HCT116 (cell line): Measurements from ENCODE around the gene CDK2AP2. TPM values are rescaled to one million over a fixed set of nuclear protein-coding genes. Genes with fewer than 3 reads are reported as not detected.

Source experiments
- ATAC-seq: fragments of 200-7000 bp; cut with Tn5 transposase; 2 replicates; pipeline ENCODE4 v1.9.1; 2020; ENCODE audit warnings: mild to moderate bottlenecking, moderate library complexity
- BruUV-seq: library from RNA; stranded (reverse); fragments of 400-500 nt; replicated peaks from 2 replicates; lab custom pipeline; 2021; lab: Mats Ljungman, UMichigan
- CTCF ChIA-PET: fragments of 300-600 bp; sonication (Branson Sonifier 250); formaldehyde crosslinking; loops from one replicate; lab custom pipeline; 2021; ENCODE audit warnings: antibody characterized with exemption; lab: Charles Lee
- POLR2A ChIA-PET: fragments of 300-600, 350-600 bp; sonication (Branson Sonifier 250); formaldehyde crosslinking; loops from one replicate; lab custom pipeline; 2021; ENCODE audit warnings: antibody characterized with exemption; lab: Charles Lee
- RAD21 ChIA-PET, 2 experiments: fragments of 300-600 bp; sonication (Branson Sonifier 250); formaldehyde crosslinking; loops; one replicate each; lab custom pipeline; 2023; ENCODE audit warnings: low total read pairs in 2 of 2; ENCODE audit not compliant: uncharacterized antibody in 2 of 2, unreplicated experiment in 2 of 2, low non-redundant PET in 1 of 2; lab: Charles Lee
- DNase-seq: peaks from one replicate; pipeline ENCODE4 v3.0.0-alpha.2; 2010; ENCODE audit warnings: low read depth, low spot score
- H2AFZ ChIP-seq: fragments of 200-600 bp; shearing (Covaris generic), sonication (generic); 2 replicates; pipeline ENCODE4 v1.6.1; 2017; ENCODE audit warnings: low read depth, mixed run types, mixed read lengths, antibody characterized with exemption, low read length; ENCODE audit not compliant: poor library complexity, severe bottlenecking
- H3K27ac ChIP-seq: 2 replicates; pipeline ENCODE4 v1.5.1; 2012; ENCODE audit warnings: low read depth, low read length
- H3K27me3 ChIP-seq: fragments of 200-600 bp; sonication (generic); 2 replicates; pipeline ENCODE4 v1.6.1; 2016; ENCODE audit warnings: mixed run types, low read length, mixed read lengths; ENCODE audit not compliant: insufficient read depth
- H3K36me3 ChIP-seq, 2 experiments: fragments of 200-500 bp in 1 of 2; fragments of 200-600 bp in 1 of 2; sonication (Bioruptor generic) in 1 of 2; sonication (generic) in 1 of 2; 2 replicates each; pipeline versions ENCODE4 v1.5.1 to v1.6.1; 2014 to 2016; ENCODE audit warnings: low read length in 2 of 2, inconsistent platforms in 1 of 2, mixed read lengths in 1 of 2, mixed run types in 1 of 2; ENCODE audit not compliant: insufficient read depth in 2 of 2, control insufficient read depth in 1 of 2
- H3K4me1 ChIP-seq, 2 experiments: fragments of 200-600 bp in 1 of 2; sonication (generic) in 1 of 2; 2 replicates each; pipeline versions ENCODE4 v1.5.1 to v1.6.1; 2012 to 2017; ENCODE audit warnings: low read length in 2 of 2, inconsistent platforms in 1 of 2, mild to moderate bottlenecking in 1 of 2, mixed read lengths in 1 of 2, mixed run types in 1 of 2, moderate library complexity in 1 of 2; ENCODE audit not compliant: insufficient read depth in 2 of 2, control insufficient read depth in 1 of 2
- H3K4me2 ChIP-seq: fragments of 200-600 bp; sonication (generic); 2 replicates; pipeline ENCODE4 v1.6.1; 2017; ENCODE audit warnings: mixed run types, low read length, mixed read lengths
- H3K4me3 ChIP-seq, 2 experiments: fragments of 200-600 bp in 1 of 2; sonication (generic) in 1 of 2; replicated peaks in 1 of 2; 2 replicates each; pipeline ENCODE4 v1.5.1; 2011 to 2016; ENCODE audit warnings: low read length in 2 of 2, control low read depth in 1 of 2, low read depth in 1 of 2, mild to moderate bottlenecking in 1 of 2, mixed read lengths in 1 of 2, mixed run types in 1 of 2
- H3K79me2 ChIP-seq: fragments of 200-600 bp; sonication (generic); 2 replicates; pipeline ENCODE4 v1.6.1; 2017; ENCODE audit warnings: mild to moderate bottlenecking, mixed run types, low read length, moderate library complexity, mixed read lengths; ENCODE audit not compliant: insufficient read depth
- H3K9ac ChIP-seq: fragments of 200-600 bp; sonication (generic); 2 replicates; pipeline ENCODE4 v1.6.1; 2016; ENCODE audit warnings: low read length, mixed read lengths
- H3K9me2 ChIP-seq: fragments of 200-600 bp; sonication (generic), shearing (Covaris generic); 2 replicates; pipeline ENCODE4 v1.6.1; 2017; ENCODE audit warnings: mixed run types, mild to moderate bottlenecking, moderate library complexity; ENCODE audit not compliant: insufficient read depth
- H3K9me3 ChIP-seq, 2 experiments: fragments of 200-500 bp in 1 of 2; fragments of 200-600 bp in 1 of 2; sonication (Bioruptor generic) in 1 of 2; sonication (generic) in 1 of 2; 2 replicates each; pipeline ENCODE4 v1.6.1; 2014 to 2017; ENCODE audit warnings: low read length in 2 of 2, mixed read lengths in 2 of 2, inconsistent platforms in 1 of 2, low read depth in 1 of 2, mild to moderate bottlenecking in 1 of 2, mixed run types in 1 of 2, moderate library complexity in 1 of 2; ENCODE audit not compliant: control insufficient read depth in 1 of 2, insufficient read depth in 1 of 2
- H4K20me1 ChIP-seq: fragments of 200-600 bp; sonication (generic), shearing (Covaris generic); 2 replicates; pipeline ENCODE4 v1.6.1; 2017; ENCODE audit warnings: mixed run types, mild to moderate bottlenecking, moderate library complexity; ENCODE audit not compliant: insufficient read depth
- CEBPB ChIP-seq: IDR thresholded peaks from 2 replicates; pipeline ENCODE4 v1.6.1; 2012; ENCODE audit warnings: low read depth
- ELF1 ChIP-seq: IDR thresholded peaks from 2 replicates; pipeline ENCODE4 v1.6.1; 2012; ENCODE audit warnings: low read depth, borderline replicate concordance
- EZH2 ChIP-seq: fragments of 200-600 bp; sonication (generic); IDR thresholded peaks from 2 replicates; pipeline ENCODE4 v1.6.1; 2017; ENCODE audit warnings: antibody characterized with exemption, mixed run types
- EZH2phosphoT487 ChIP-seq: fragments of 200-600 bp; IDR thresholded peaks from 2 replicates; pipeline ENCODE4 v1.6.1; 2018; ENCODE audit warnings: antibody characterized with exemption, borderline replicate concordance
- FOSL1 ChIP-seq: IDR thresholded peaks from 2 replicates; pipeline ENCODE4 v1.6.1; 2012; ENCODE audit warnings: low read depth
- JUND ChIP-seq: IDR thresholded peaks from 2 replicates; pipeline ENCODE4 v1.6.1; 2012
- POLR2A ChIP-seq: IDR thresholded peaks from 2 replicates; pipeline ENCODE4 v1.7.0; 2011; ENCODE audit warnings: borderline replicate concordance; ENCODE audit not compliant: insufficient read depth, insufficient read length; ENCODE audit errors: extremely low read depth
- POLR2AphosphoS5 ChIP-seq: IDR thresholded peaks from 2 replicates; pipeline ENCODE4 v1.6.1; 2011; ENCODE audit warnings: mild to moderate bottlenecking, low read depth, low read length, moderate library complexity
- RAD21 ChIP-seq: IDR thresholded peaks from 2 replicates; pipeline ENCODE4 v1.6.1; 2012; ENCODE audit warnings: low read depth, mild to moderate bottlenecking
- SIN3A ChIP-seq: IDR thresholded peaks from 2 replicates; pipeline ENCODE4 v1.6.1; 2012; ENCODE audit warnings: low read depth
- SP1 ChIP-seq: IDR thresholded peaks from 2 replicates; pipeline ENCODE4 v1.6.1; 2012; ENCODE audit warnings: low read depth
- SRF ChIP-seq: IDR thresholded peaks from 2 replicates; pipeline ENCODE4 v1.6.1; 2012; ENCODE audit warnings: low read depth
- TCF7L2 ChIP-seq: IDR thresholded peaks from 2 replicates; pipeline ENCODE4 v1.7.0; 2011; ENCODE audit warnings: borderline replicate concordance, inconsistent platforms; ENCODE audit not compliant: insufficient read depth, insufficient read length; ENCODE audit errors: extremely low read depth
- ZNF274 ChIP-seq: fragments of 200-500 bp; sonication (Bioruptor generic); IDR thresholded peaks from 2 replicates; pipeline ENCODE4 v1.6.1; 2014; ENCODE audit warnings: mild to moderate bottlenecking, low read depth, low read length, inconsistent platforms
- intact Hi-C: fragments of 100-400 bp; cut with micrococcal nuclease; formaldehyde crosslinking; loops from 2 replicates; pipeline ENCODE4 v1.10.0; 2022
- total RNA-seq: library from RNA; stranded (reverse); gene quantifications from one replicate; pipeline ENCODE4 v1.2.1, GENCODE V29; 2021; ENCODE audit not compliant: unreplicated experiment
- TF ChIP-seq, protein P1 (sequence below): IDR thresholded peaks from 2 replicates; pipeline ENCODE4 v1.6.1; 2012; ENCODE audit warnings: low read depth
- TF ChIP-seq, protein P2 (sequence below): IDR thresholded peaks from 2 replicates; pipeline ENCODE4 v1.6.1; 2012
- TF ChIP-seq, protein P3 (sequence below), 3 experiments: fragments of 200-600 bp in 1 of 3; sonication (generic) in 1 of 3; IDR thresholded peaks in 2 of 3; conservative IDR thresholded peaks in 1 of 3; 2 replicates each; pipeline ENCODE4 v1.5.1; 2012 to 2017; ENCODE audit warnings: low read depth in 2 of 3, low read length in 2 of 3, antibody characterized with exemption in 1 of 3, borderline replicate concordance in 1 of 3, control low read depth in 1 of 3, mild to moderate bottlenecking in 1 of 3, mixed read lengths in 1 of 3, mixed run types in 1 of 3, moderate library complexity in 1 of 3; ENCODE audit not compliant: insufficient read depth in 1 of 3
- TF ChIP-seq, protein P4 (sequence below): IDR thresholded peaks from 2 replicates; pipeline ENCODE4 v1.6.1; 2011; ENCODE audit warnings: mild to moderate bottlenecking, low read length, moderate library complexity; ENCODE audit not compliant: insufficient replicate concordance; ENCODE audit errors: extremely low read depth
- TF ChIP-seq, protein P5 (sequence below): IDR thresholded peaks from 2 replicates; pipeline ENCODE4 v1.6.1; 2012

Gene CDK2AP2
- total RNA-seq, 1 experiment from 2014 or later = 53.6 TPM

DNA sequence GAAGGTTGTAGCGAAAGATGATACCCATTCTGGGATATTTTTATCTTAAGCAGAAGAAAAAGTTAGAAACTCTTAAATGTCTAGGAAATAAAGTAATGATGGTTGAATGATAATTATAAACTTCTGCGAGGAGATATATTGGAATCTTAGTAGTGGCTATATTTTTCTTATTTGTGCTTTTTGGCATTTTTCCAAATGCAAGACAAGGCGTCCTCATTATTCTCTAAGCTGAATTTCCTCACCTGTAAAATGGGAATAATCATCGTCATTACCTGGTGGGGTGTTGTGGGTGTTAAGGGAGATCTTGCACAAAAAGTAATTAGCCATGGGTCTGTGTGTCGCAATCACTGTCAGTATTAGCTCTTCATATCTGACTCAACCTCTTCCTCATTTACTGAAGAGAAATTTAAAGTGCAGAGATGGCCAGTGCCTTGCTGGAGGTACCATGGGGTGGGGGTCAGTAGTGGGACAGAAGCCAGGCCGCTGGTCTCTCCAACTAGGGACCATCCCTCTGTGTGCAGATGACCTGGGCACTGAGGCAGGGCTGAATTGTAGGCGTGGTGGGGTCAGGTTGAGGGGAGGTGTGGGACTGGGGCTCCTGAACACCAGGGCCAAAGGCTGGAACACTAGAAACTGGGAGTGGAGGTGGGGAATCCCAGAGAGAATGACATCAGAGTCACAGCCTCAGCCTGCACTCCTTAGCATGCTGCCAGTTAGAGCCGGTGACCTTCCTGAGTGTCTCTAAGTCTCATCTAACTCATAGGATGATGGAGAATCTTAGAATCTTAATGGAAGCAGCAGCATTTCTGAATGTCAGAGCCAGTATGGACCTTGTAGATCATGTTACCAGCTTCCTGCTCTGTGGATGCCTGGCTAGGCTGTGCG is 6.9 kb downstream of the CDK2AP2 start:
- Histone ChIP-seq H3K4me3 (no peak overlapping the region), H3K36me3 (peaks cover 9 to 10% of the 10 kb centered on the region in 2 experiments), H2AFZ (no peak overlapping the region), H3K27ac (no peak overlapping the region), H4K20me1 (no peaks in the 10 kb centered on the region), H3K9me2 (no peaks in the 10 kb centered on the region), H3K79me2 (peaks cover 19% of the 10 kb centered on the region), H3K4me1 (peaks cover 15 to 18% of the 10 kb centered on the region in 2 experiments), H3K9me3 (no peaks in the 10 kb centered on the region), H3K4me2 (no peak overlapping the region), H3K27me3 (no peaks in the 10 kb centered on the region), H3K9ac (no peak overlapping the region)
- TF ChIP-seq RAD21 = no peak
- TF ChIP-seq JUND = no peak
- no peak for TF ChIP-seq SRF
- TF ChIP-seq, protein P1, sequence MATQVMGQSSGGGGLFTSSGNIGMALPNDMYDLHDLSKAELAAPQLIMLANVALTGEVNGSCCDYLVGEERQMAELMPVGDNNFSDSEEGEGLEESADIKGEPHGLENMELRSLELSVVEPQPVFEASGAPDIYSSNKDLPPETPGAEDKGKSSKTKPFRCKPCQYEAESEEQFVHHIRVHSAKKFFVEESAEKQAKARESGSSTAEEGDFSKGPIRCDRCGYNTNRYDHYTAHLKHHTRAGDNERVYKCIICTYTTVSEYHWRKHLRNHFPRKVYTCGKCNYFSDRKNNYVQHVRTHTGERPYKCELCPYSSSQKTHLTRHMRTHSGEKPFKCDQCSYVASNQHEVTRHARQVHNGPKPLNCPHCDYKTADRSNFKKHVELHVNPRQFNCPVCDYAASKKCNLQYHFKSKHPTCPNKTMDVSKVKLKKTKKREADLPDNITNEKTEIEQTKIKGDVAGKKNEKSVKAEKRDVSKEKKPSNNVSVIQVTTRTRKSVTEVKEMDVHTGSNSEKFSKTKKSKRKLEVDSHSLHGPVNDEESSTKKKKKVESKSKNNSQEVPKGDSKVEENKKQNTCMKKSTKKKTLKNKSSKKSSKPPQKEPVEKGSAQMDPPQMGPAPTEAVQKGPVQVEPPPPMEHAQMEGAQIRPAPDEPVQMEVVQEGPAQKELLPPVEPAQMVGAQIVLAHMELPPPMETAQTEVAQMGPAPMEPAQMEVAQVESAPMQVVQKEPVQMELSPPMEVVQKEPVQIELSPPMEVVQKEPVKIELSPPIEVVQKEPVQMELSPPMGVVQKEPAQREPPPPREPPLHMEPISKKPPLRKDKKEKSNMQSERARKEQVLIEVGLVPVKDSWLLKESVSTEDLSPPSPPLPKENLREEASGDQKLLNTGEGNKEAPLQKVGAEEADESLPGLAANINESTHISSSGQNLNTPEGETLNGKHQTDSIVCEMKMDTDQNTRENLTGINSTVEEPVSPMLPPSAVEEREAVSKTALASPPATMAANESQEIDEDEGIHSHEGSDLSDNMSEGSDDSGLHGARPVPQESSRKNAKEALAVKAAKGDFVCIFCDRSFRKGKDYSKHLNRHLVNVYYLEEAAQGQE = no peak
- TF ChIP-seq POLR2AphosphoS5 = no peak
- no peak for TF ChIP-seq ELF1
- TF ChIP-seq TCF7L2 = no peak
- TF ChIP-seq SIN3A = no peak
- no peak for TF ChIP-seq FOSL1
- no peak for TF ChIP-seq CEBPB
- TF ChIP-seq, protein P2, sequence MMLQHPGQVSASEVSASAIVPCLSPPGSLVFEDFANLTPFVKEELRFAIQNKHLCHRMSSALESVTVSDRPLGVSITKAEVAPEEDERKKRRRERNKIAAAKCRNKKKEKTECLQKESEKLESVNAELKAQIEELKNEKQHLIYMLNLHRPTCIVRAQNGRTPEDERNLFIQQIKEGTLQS = no peak
- no peak for TF ChIP-seq ZNF274
- TF ChIP-seq, protein P3, sequence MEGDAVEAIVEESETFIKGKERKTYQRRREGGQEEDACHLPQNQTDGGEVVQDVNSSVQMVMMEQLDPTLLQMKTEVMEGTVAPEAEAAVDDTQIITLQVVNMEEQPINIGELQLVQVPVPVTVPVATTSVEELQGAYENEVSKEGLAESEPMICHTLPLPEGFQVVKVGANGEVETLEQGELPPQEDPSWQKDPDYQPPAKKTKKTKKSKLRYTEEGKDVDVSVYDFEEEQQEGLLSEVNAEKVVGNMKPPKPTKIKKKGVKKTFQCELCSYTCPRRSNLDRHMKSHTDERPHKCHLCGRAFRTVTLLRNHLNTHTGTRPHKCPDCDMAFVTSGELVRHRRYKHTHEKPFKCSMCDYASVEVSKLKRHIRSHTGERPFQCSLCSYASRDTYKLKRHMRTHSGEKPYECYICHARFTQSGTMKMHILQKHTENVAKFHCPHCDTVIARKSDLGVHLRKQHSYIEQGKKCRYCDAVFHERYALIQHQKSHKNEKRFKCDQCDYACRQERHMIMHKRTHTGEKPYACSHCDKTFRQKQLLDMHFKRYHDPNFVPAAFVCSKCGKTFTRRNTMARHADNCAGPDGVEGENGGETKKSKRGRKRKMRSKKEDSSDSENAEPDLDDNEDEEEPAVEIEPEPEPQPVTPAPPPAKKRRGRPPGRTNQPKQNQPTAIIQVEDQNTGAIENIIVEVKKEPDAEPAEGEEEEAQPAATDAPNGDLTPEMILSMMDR (IDR thresholded peaks at IDR 0.05 in 2 of 3, conservative IDR thresholded peaks at IDR 0.05 in 1 of 3; ENCODE audit: borderline replicate concordance in 1 of 3, insufficient read depth in 1 of 3, low read depth in 2 of 3, low read length in 2 of 3) = no peak
- TF ChIP-seq, protein P4, sequence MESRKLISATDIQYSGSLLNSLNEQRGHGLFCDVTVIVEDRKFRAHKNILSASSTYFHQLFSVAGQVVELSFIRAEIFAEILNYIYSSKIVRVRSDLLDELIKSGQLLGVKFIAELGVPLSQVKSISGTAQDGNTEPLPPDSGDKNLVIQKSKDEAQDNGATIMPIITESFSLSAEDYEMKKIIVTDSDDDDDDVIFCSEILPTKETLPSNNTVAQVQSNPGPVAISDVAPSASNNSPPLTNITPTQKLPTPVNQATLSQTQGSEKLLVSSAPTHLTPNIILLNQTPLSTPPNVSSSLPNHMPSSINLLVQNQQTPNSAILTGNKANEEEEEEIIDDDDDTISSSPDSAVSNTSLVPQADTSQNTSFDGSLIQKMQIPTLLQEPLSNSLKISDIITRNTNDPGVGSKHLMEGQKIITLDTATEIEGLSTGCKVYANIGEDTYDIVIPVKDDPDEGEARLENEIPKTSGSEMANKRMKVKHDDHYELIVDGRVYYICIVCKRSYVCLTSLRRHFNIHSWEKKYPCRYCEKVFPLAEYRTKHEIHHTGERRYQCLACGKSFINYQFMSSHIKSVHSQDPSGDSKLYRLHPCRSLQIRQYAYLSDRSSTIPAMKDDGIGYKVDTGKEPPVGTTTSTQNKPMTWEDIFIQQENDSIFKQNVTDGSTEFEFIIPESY = no peak
- no peak for TF ChIP-seq POLR2A
- no peak for TF ChIP-seq EZH2phosphoT487
- TF ChIP-seq EZH2 = no peak
- TF ChIP-seq SP1 = no peak
- TF ChIP-seq, protein P5, sequence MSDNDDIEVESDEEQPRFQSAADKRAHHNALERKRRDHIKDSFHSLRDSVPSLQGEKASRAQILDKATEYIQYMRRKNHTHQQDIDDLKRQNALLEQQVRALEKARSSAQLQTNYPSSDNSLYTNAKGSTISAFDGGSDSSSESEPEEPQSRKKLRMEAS = no peak
- TSS peak; percentile 13 for BruUV-seq
- ChIA-PET CTCF (no interaction called here), POLR2A (no interaction called here), RAD21 (no interaction called here)
- ATAC-seq (no peak), DNase-seq (no peak)
- intact Hi-C loops = no loop called here
